HepG2 (cell line): ENCODE results near the gene USP24. TPM values are rescaled to one million over a fixed set of nuclear protein-coding genes. Genes with fewer than 3 reads are reported as not detected.

ENCODE experiments used
- CAMTA2 ChIP-seq: sonication (generic); formaldehyde crosslinking; IDR thresholded peaks from 2 replicates; pipeline ENCODE4 v1.4.0; 2020; ENCODE audit warnings: mild to moderate bottlenecking, missing genetic modification reagents, borderline replicate concordance
- CBX5 ChIP-seq: sonication (generic); formaldehyde crosslinking; IDR thresholded peaks from 2 replicates; pipeline ENCODE4 v1.4.0; 2020; ENCODE audit warnings: missing genetic modification reagents, borderline replicate concordance
- CHCHD3 ChIP-seq: sonication (generic); formaldehyde crosslinking; IDR thresholded peaks from 2 replicates; pipeline ENCODE4 v1.8.0; 2022; ENCODE audit warnings: mild to moderate bottlenecking, missing genetic modification reagents, moderate library complexity
- DZIP1 ChIP-seq: sonication (generic); formaldehyde crosslinking; IDR thresholded peaks from 2 replicates; pipeline ENCODE4 v1.5.0; 2020; ENCODE audit warnings: mild to moderate bottlenecking, missing genetic modification reagents
- HMGXB4 ChIP-seq, 2 experiments: sonication (generic) in 1 of 2; formaldehyde crosslinking in 1 of 2; IDR thresholded peaks; 2 replicates each; pipeline versions ENCODE4 v1.4.0 to v1.6.1; 2018 to 2020; ENCODE audit warnings: missing genetic modification reagents in 2 of 2, borderline replicate concordance in 1 of 2, low read depth in 1 of 2, mild to moderate bottlenecking in 1 of 2, missing biosample characterization in 1 of 2
- HOXA9 ChIP-seq: sonication (generic); formaldehyde crosslinking; IDR thresholded peaks from 2 replicates; pipeline ENCODE4 v1.8.1; 2022; ENCODE audit warnings: missing genetic modification reagents, mild to moderate bottlenecking, moderate library complexity, borderline replicate concordance
- KDM5B ChIP-seq: sonication (generic); formaldehyde crosslinking; IDR thresholded peaks from 2 replicates; pipeline ENCODE4 v1.4.0; 2020; ENCODE audit warnings: missing genetic modification reagents, mild to moderate bottlenecking, borderline replicate concordance
- MTERF4 ChIP-seq: sonication (generic); formaldehyde crosslinking; IDR thresholded peaks from 2 replicates; pipeline ENCODE4 v1.8.0; 2023; ENCODE audit warnings: mild to moderate bottlenecking, missing genetic modification reagents
- NFIB ChIP-seq: sonication (generic); formaldehyde crosslinking; IDR thresholded peaks from 2 replicates; pipeline ENCODE4 v1.9.0; 2021; ENCODE audit warnings: missing genetic modification reagents, mild to moderate bottlenecking, borderline replicate concordance
- PAXIP1 ChIP-seq: sonication (generic); formaldehyde crosslinking; conservative IDR thresholded peaks from 2 replicates; pipeline ENCODE4 v1.4.0; 2020; ENCODE audit warnings: mild to moderate bottlenecking, missing genetic modification reagents, moderate library complexity
- THAP11 ChIP-seq: IDR thresholded peaks from 2 replicates; pipeline ENCODE4 v1.6.1; 2016; ENCODE audit warnings: missing biosample characterization, missing genetic modification reagents
- ZFP36L2 ChIP-seq: sonication (generic); formaldehyde crosslinking; IDR thresholded peaks from 2 replicates; pipeline ENCODE4 v1.4.0; 2020; ENCODE audit warnings: missing genetic modification reagents
- ZNF101 ChIP-seq: sonication (generic); formaldehyde crosslinking; IDR thresholded peaks from 2 replicates; pipeline ENCODE4 v1.4.0; 2020; ENCODE audit warnings: mild to moderate bottlenecking, low read depth, missing genetic modification reagents, borderline replicate concordance
- ZNF556 ChIP-seq: sonication (generic); formaldehyde crosslinking; IDR thresholded peaks from 2 replicates; pipeline ENCODE4 v1.4.0; 2020; ENCODE audit warnings: mild to moderate bottlenecking, missing genetic modification reagents, borderline replicate concordance
- ZNF747 ChIP-seq: sonication (generic); formaldehyde crosslinking; IDR thresholded peaks from 2 replicates; pipeline ENCODE4 v1.8.1; 2023; ENCODE audit warnings: missing genetic modification reagents, mild to moderate bottlenecking, borderline replicate concordance
- ZNF749 ChIP-seq: sonication (generic); formaldehyde crosslinking; IDR thresholded peaks from 2 replicates; pipeline ENCODE4 v1.8.0; 2022; ENCODE audit warnings: mild to moderate bottlenecking, missing genetic modification reagents, moderate library complexity, borderline replicate concordance
- ZNF782 ChIP-seq: sonication (generic); formaldehyde crosslinking; IDR thresholded peaks from 2 replicates; pipeline ENCODE4 v1.4.0; 2020; ENCODE audit warnings: missing genetic modification reagents, mild to moderate bottlenecking, borderline replicate concordance
- ZNF792 ChIP-seq: IDR thresholded peaks from 2 replicates; pipeline ENCODE4 v1.6.1; 2016
- polyA plus RNA-seq, 8 experiments: library from polyadenylated mRNA; depleted of rRNA in 3 of 8; stranded (reverse) in 7 of 8; unstranded in 1 of 8; fragments of >200 nt; fragmentation: Illumina TruSeq in 4 of 8; extraction: Trizol in 4 of 8; gene quantifications; 2 replicates each; pipeline versions ENCODE4 v1.2.1 to v1.2.3, GENCODE V29; 2011 to 2016; ENCODE audit warnings: low read depth in 4 of 8, missing spikeins in 1 of 8, mixed read lengths in 1 of 8; ENCODE audit not compliant: insufficient read depth in 1 of 8
- total RNA-seq, 5 experiments: library from RNA; depleted of rRNA; stranded (reverse); fragments of >200 nt; fragmentation: Illumina TruSeq; extraction: Trizol; gene quantifications; 2 replicates each; pipeline ENCODE4 v1.2.3, GENCODE V29; 2016; ENCODE audit warnings: low read depth in 1 of 5

Gene USP24
- total and polyA plus RNA-seq, 2 of the 13 experiments (the other 11 are each of a cell fraction or from before 2014, with no cell fraction given) = 18.8 to 47.6 TPM

GRCh38 chr1:55039342-55040082 lies 175.7 kb downstream of the USP24 start, which contains the start of gene PCSK9 (continued):
- TF ChIP-seq HMGXB4 (CRISPR knock-in tag; IDR thresholded peaks at IDR 0.05; ENCODE audit: borderline replicate concordance in 1 of 2, low read depth in 1 of 2) = peak; percentile 68 to 86
- TF ChIP-seq ZNF749 (CRISPR knock-in tag) = peak; percentile 87; the same call in 1 of the 2 replicates
- peak; percentile 90 for TF ChIP-seq ZNF782 (CRISPR knock-in tag)
- TF ChIP-seq KDM5B (CRISPR knock-in tag) = peak; percentile 98
- no peak for TF ChIP-seq CBX5 (CRISPR knock-in tag)
- peak; percentile 66; the same call in 1 of the 2 replicates for TF ChIP-seq CHCHD3 (CRISPR knock-in tag)
- TF ChIP-seq HOXA9 (CRISPR knock-in tag) = peak; percentile 86; the same call in 1 of the 2 replicates
- 0 out of 2 replicates have a peak, but pooled peaks have one; percentile 37 for TF ChIP-seq THAP11 (CRISPR knock-in tag)
- peak; percentile 79 for TF ChIP-seq PAXIP1 (CRISPR knock-in tag)
- TF ChIP-seq NFIB (CRISPR knock-in tag) = no peak
- TF ChIP-seq DZIP1 (CRISPR knock-in tag) = peak; percentile 69; the same call in 1 of the 2 replicates
- TF ChIP-seq ZNF747 = peak; percentile 64; the same call in 1 of the 2 replicates
- peak; percentile 65 for TF ChIP-seq ZNF792 (CRISPR knock-in tag)
- TF ChIP-seq ZNF556 = peak; percentile 56; the same call in 1 of the 2 replicates
- TF ChIP-seq ZNF101 (CRISPR knock-in tag) = no peak
- TF ChIP-seq ZFP36L2 (CRISPR knock-in tag) = no peak
- peak; percentile 74 for TF ChIP-seq MTERF4 (CRISPR knock-in tag)
- TF ChIP-seq CAMTA2 = peak; percentile 87; the same call in 1 of the 2 replicates
